Hematopoietic multipotent progenitor cell treated with erythropoietin and hydrocortisone succinate and interleukin-3 and kit ligand, for 6 days (in vitro differentiated cells): ENCODE measurements around the gene NETO2.
"Not testable (repeated sequence)": the region's sequence is repeated elsewhere in the genome, so short reads cannot be mapped to it uniquely, and the experiment has no call there.

Experiments
- DNase-seq: peaks from one replicate; pipeline ENCODE4 v3.0.0-alpha.2; 2015

Gene NETO2

GRCh38 chr16:47143677-47144558 lies at the start of gene NETO2:
NETO2 (minus strand) TSS chr16:47143945; CDS start chr16:47143612, 333 bp downstream.
- DNase-seq: peak; percentile 75

GRCh38 chr16:47182318-47182717 lies 38.6 kb upstream of the NETO2 start:
- DNase-seq: no peak

DNA sequence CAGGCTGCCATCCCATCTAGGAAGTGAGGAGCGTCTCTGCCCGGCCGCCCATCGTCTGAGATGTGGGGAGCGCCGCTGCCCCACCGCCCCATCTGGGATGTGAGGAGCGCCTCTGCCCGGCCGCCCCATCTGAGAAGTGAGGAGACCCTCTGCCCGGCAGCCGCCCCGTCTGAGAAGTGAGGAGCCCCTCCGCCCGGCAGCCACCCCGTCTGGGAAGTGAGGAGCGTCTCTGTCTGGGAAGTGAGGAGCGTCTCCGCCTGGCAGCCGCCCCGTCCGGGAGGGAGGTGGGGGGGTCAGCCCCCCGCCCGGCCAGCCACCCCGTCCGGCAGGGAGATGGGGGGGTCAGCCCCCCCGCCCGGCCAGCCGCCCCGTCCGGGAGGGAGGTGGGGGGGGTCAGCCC lies 37.3 kb upstream of the NETO2 start:
- not testable (repeated sequence) for DNase-seq

DNA sequence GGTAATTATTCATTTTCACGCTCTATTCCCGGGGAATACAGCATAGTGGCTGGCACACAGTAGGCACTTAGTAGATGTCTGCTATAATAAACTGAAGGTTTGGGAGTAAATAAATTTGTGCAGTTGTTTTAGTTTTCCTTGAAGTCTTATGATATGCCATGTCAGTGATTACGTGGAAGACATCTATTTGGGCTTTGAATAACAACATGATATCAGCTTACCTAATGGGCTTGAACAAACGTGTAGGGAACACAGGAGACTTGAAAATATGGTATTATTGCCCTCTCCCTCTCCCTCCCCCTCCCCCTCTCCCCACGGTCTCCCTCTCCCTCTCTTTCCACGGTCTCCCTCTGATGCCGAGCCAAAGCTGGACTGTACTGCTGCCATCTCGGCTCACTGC lies 36.3 kb upstream of the NETO2 start:
- DNase-seq: no peak

DNA sequence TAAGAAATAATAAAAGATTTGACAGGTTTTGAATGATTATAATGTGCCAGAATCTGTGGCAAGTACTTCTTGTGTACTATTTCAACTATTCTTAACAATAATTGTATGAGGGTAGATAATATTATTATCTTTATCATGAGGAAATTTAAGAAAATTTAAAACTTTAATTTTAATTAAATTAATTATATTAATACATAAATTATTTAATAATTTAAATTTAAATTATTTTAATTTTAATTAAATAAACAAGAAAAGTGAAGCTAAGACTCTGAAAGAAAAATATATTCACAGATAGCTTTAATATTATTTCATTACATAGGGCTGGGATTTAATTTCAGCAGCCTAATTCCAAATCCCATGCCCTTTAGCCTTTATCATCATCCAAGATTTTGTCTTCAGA lies 31.4 kb upstream of the NETO2 start:
- no peak for DNase-seq

DNA sequence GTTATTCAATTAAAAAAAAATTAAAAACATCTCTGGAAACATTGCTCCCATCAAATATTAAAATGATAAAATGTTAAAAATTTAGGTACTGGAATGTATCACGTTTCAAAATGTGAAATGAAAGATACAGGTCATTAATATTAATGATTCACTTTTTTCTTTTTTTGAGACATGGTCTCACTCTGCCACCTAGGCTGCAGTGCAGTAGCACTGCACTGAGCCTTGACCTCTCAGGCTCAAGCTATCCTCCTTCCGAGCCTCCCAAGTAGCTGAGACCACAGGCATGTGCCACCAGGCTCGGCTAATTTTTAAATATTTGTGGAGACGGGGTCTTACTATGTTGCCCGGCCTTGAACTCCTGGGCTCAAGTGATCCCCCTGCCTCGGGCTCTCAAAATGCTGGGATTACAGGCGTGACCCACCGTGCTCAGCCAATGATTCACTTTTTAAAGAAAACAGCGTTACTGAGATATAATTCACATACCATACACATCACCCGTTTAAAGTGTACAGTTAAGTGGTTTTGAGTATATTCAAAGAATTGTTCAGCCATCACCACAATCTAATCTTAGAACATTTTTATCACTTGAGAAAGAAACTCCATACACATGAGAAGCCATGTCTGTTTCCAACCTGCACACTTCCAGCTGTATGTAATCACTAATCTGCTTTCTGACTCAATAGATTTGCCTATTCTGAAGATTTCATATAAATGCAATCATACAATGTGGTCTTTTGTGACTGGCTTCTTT lies 19.1 kb upstream of the NETO2 start:
- DNase-seq: no peak

DNA sequence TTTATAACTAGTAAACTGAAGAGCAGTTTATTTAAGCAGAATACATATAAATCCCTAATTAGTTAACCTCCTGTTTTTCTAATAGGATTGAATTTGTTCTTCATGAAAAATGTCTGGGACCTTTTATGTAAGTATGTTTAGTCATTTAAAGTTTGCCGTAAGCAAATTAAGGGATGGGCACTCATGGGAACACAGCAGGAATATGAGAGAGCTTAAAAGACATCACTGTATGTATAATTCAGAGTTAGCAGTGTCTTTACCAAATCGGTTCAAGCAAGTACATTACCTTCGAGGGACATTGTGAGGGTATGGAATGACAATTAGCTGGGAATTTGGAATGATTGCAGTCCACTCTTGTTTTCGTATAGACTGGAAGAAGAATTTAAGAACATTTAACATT lies 17.7 kb upstream of the NETO2 start:
- no peak for DNase-seq

- DNase-seq: no peak
Measured at GRCh38 chr16:47160422-47160821, 16.7 kb upstream of the NETO2 start.

DNA sequence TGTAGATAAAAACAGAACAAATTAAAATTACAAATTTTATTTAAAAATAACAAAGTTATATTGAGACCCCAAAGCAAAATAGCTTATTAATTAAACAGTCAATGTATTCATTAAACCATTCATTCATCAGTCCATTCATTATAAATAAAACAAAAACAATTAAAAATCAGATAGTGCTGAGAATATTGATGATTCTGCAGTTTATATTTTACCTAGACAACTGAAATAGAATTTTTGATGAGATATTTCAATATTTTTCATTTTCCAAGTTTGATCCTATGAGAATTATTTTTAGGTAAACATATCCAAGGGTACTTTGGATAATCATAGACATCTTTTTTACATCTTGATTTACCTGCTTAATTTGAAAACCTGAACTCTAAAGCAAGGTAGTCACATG lies 15.2 kb upstream of the NETO2 start:
- no peak for DNase-seq

DNA sequence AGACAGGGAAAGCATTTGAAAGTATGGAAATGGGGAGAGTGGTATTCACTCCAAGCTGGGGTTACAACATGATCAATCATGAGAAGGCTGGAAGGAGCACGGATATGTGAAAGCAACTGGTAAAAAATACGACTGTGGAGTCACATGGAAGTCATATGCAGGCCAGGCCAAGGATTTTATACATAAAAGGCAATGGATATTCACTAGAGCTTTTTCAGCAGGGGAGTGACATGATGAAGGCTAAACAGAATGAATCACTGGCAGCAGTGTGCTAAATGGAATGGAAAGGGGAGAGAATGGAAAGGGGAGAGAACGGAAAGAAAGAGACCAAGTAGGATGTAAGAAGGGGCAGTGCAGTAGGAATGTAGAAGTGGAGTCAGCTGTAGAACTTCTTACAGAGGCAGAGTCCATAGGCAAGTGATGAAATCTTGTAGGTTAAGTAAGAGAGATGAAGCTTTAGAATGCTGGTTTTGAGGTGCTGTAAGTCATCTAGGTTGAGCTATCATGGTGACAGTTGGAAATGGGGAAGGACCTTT lies 13.0 kb upstream of the NETO2 start:
- DNase-seq: no peak

- DNase-seq: not testable (repeated sequence)
Measured at GRCh38 chr16:47152501-47152900, 8.8 kb upstream of the NETO2 start.

- no peak for DNase-seq
Measured at GRCh38 chr16:47150067-47150466, 6.3 kb upstream of the NETO2 start.

DNA sequence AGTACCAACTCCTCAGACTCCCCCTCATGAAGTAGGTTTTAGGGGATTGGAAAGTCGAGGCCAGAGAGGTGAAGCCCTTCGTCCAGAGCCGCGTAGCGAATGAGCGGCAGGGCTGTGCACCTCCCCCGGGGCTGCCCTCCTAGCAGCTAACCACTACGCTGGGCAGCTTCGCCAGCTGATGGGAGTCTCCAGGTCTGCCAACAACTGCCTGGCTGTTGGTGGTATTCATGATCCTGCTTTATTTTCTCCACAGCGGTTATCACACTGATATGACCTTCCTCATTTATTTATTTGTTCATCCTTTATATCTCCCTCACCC lies 773 bp upstream of the NETO2 start:
- no peak for DNase-seq

- DNase-seq: peak; percentile 71
Measured at GRCh38 chr16:47142821-47143676, 696 bp downstream of the NETO2 start.

- peak; percentile 56 for DNase-seq
Measured at GRCh38 chr16:47142486-47142820, 1.3 kb downstream of the NETO2 start.

DNA sequence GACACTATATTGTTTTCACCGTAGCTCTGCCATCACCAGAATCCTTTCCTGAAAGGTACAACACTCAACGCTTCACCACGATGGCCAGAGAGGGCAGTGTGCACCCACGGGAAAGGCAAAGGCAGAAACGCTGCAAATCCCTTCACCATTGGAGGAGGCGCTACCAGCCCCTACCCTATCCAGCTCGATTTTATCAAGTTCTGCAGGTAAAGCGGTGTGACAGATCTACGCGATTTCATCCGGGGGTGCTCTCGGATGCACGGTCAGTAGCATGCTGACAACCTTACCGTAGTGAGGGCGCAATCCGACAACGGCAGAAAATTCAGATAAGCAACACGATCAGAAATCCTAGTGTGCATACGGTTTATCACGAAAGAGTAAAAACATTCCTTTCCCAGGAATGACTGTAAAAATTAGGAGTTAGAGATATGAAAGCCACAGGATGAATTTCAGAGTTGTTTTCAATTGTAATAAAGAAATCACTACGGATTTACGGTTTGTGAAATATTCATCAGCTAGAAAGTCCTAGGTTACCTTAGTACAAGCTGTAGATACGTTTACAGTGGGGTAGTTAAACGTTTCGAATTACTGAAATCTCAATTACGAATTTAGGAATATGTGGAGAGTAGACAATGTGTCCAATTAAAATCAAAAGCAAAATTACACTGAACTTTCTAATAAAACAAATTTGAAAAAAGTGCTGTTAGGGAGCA lies 1.8 kb downstream of the NETO2 start:
- peak; percentile 91 for DNase-seq

DNA sequence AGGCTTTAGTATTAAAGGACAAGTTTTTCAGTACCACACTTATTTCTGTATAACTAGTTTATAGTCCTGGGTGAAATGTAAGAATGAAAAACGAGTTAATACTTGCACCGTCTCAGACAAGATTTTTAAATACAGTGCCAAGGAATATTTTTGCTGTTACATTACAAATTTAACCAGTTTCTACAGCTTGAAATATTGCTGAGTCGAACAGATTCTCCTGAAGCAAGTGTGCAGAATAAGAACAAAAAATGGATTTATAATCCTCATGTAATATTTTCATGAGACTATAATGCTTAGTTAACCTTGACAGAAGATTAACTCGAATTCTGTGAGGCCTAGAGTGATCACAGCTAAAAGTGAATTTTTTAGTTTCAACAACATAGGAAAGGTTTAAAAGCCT lies 3.1 kb downstream of the NETO2 start:
- no peak for DNase-seq

- no peak for DNase-seq
Measured at GRCh38 chr16:47139561-47140185, 4.1 kb downstream of the NETO2 start.

DNA sequence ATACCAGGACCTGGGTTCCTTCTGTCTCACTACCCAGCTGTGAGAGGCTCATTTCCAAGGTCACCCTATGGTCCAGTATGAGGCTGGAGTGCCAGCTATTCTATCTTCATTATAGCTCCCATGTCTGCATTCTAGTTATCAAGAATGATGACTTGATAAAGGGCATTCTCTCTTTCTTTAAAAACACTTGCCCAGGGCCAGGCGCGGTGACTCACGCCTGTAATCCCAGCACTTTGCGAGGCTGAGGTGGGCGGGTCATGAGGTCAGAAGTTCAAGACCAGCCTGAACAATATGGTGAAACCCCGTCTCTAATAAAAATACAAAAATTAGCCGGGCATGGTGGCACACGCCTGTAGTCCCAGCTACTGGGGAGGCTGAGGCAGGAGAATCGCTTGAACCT lies 5.8 kb downstream of the NETO2 start:
- DNase-seq: not testable (repeated sequence)

DNA sequence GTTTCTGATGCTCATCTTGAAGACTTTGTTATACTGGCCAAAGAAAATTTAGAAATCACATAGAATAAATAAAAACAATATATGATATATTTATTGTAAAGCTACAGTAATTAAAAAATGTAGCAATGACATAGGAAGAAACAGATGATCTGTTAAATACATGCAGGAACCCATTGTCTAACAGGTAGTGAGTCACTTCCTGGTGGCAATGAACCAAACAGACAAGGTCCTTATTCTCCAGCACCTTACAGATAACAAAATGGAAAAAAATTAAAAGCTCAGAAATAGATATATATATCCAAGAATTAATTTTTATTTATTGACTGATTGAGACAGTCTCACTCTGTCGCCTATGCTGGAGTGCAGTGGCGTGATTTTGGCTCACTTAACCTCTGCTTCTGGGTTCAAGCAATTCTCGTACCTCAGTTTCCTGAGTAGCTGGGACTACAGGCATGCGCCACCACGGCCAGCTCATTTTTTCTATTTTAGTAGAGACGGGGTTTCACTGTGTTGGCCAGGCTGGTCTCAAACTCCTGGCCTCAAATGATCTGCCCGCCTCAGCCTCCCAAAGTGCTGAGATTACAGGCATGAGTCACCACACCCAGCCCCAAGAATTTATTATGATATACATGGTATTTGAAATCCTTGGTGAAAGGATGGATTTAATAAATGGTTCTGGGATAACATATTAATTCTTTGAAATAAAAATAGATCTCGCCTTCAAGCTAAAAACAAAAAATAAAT lies 7.5 kb downstream of the NETO2 start:
- DNase-seq: no peak

DNA sequence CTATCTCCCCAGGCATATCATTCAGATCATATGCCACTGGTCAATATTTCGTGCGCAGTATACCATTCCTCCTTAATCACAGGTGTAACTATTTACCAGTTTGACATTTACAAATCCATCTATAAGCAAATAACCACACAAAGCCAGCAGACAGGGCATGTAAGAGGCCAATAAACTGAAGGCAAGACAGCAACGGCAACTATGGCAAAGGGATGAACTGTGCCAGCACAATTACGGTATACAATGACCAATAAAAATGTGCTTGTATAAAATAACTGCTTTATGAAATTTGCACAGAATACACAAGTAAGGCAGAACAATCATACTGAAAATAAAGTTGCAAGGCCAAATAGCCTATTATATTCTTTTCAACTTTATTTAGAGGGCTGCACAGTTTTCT lies 9.2 kb downstream of the NETO2 start:
- DNase-seq: no peak
